Calu3 (cell line): ENCODE data around the gene LY6G6F. TPM values are rescaled to one million over a fixed set of nuclear protein-coding genes. Genes with fewer than 3 reads are reported as not detected.
"Not testable (repeated sequence)": the region's sequence is repeated elsewhere in the genome, so short reads cannot be mapped to it uniquely, and the experiment has no call there.

Source experiments
- BruUV-seq: library from RNA; stranded (reverse); fragments of 400-500 nt; replicated peaks from 2 replicates; lab custom pipeline; 2021; lab: Mats Ljungman, UMichigan
- CTCF ChIA-PET: fragments of 300-600 bp; sonication (Branson Sonifier 250); formaldehyde crosslinking; loops from one replicate; lab custom pipeline; 2022; ENCODE audit warnings: antibody characterized with exemption; lab: Charles Lee
- DNase-seq: peaks from one replicate; pipeline ENCODE4 v3.0.0; 2022
- H3K27ac Mint-ChIP-seq: one replicate; pipeline ENCODE4 v1.8.0; 2022; ENCODE audit warnings: mixed read lengths; ENCODE audit not compliant: unreplicated experiment
- H3K27me3 Mint-ChIP-seq: one replicate; pipeline ENCODE4 v1.8.0; 2022; ENCODE audit warnings: mixed read lengths; ENCODE audit not compliant: unreplicated experiment
- H3K36me3 Mint-ChIP-seq: one replicate; pipeline ENCODE4 v1.8.0; 2022; ENCODE audit warnings: mild to moderate bottlenecking, moderate library complexity, mixed read lengths; ENCODE audit not compliant: insufficient read depth, unreplicated experiment
- H3K4me1 Mint-ChIP-seq: one replicate; pipeline ENCODE4 v1.8.0; 2022; ENCODE audit warnings: mild to moderate bottlenecking, low read depth, mixed read lengths; ENCODE audit not compliant: unreplicated experiment
- H3K4me3 Mint-ChIP-seq: one replicate; pipeline ENCODE4 v1.8.0; 2022; ENCODE audit warnings: mild to moderate bottlenecking, low read depth, moderate library complexity, mixed read lengths; ENCODE audit not compliant: unreplicated experiment
- H3K9me3 Mint-ChIP-seq: one replicate; pipeline ENCODE4 v1.8.0; 2022; ENCODE audit warnings: low read depth, mixed read lengths; ENCODE audit not compliant: unreplicated experiment
- intact Hi-C: fragments of 100-400 bp; cut with micrococcal nuclease; formaldehyde crosslinking; loops from one replicate; pipeline ENCODE4 v1.10.0; 2022; ENCODE audit not compliant: unreplicated experiment
- total RNA-seq: library from RNA; stranded (reverse); gene quantifications from 2 replicates; pipeline ENCODE4 v1.2.3, GENCODE V29; 2022
- TF ChIP-seq, protein P1 (sequence below): fragments of 200-600 bp; IDR thresholded peaks from one replicate; pipeline ENCODE4 v1.8.0; 2022; ENCODE audit warnings: antibody characterized with exemption; ENCODE audit not compliant: unreplicated experiment

Gene LY6G6F
- total RNA-seq, 1 experiment from 2014 or later: not detected

DNA sequence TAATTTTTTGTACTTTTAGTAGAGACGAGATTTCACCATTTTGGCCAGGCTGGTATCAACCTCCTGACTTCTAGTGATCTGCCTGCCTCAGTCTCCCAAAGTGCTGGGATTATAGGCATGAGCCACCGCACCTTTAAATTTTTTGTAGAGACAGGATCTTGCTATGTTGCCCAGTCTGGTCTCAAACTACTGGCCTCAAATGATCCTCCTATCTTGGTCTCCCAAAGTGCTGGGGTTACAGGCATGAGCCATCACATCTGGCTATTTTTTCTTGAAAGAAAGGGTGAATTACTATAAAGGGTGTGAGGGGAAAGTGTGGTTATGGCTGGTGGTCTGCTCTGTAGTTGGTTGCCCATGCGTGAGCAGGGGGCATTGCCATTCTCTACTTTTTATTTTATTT lies 1.6 kb downstream of the LY6G6F start:
- intact Hi-C loops: no loop called here
- Mint-ChIP-seq H3K9me3 (no peaks in the 10 kb centered on the region), H3K27me3 (peaks cover 12% of the 10 kb centered on the region), H3K4me1 (peaks cover 28% of the 10 kb centered on the region), H3K4me3 (no peak overlapping the region), H3K27ac (no peak overlapping the region), H3K36me3 (peaks cover 7% of the 10 kb centered on the region)
- DNase-seq: no peak
- CTCF ChIA-PET: interaction anchor here (0.7 kb wide), 1 partner anchor 9 kb away, joined by 10 read pairs; no protein-coding TSS in a partner anchor
- no TSS peak for BruUV-seq
- TF ChIP-seq, protein P1, sequence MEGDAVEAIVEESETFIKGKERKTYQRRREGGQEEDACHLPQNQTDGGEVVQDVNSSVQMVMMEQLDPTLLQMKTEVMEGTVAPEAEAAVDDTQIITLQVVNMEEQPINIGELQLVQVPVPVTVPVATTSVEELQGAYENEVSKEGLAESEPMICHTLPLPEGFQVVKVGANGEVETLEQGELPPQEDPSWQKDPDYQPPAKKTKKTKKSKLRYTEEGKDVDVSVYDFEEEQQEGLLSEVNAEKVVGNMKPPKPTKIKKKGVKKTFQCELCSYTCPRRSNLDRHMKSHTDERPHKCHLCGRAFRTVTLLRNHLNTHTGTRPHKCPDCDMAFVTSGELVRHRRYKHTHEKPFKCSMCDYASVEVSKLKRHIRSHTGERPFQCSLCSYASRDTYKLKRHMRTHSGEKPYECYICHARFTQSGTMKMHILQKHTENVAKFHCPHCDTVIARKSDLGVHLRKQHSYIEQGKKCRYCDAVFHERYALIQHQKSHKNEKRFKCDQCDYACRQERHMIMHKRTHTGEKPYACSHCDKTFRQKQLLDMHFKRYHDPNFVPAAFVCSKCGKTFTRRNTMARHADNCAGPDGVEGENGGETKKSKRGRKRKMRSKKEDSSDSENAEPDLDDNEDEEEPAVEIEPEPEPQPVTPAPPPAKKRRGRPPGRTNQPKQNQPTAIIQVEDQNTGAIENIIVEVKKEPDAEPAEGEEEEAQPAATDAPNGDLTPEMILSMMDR: no peak

DNA sequence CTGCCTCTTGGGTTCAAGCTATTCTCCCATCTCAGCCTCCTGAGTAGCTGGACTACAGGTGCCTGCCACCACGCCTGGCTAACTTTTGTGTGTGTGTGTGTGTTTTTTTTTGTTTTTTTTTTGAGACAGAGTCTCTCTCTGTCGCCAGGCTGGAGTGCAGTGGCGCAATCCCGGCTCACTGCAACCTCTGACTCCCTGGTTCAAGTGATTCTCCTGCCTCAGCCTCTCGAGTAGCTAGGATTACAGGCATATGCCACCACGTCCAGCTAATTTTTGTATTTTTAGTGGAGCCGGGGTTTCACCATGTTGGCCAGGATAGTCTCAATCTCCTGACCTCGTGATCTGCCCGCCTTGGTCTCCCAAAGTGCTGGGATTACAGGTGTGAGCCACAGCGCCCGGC lies 2.5 kb downstream of the LY6G6F start:
- H3K4me3 Mint-ChIP-seq, intact Hi-C loops, BruUV-seq, CTCF ChIA-PET, DNase-seq, H3K36me3 Mint-ChIP-seq, H3K27ac Mint-ChIP-seq, H3K9me3 Mint-ChIP-seq: not testable (repeated sequence)
- Mint-ChIP-seq H3K27me3 (peaks cover 21% of the 10 kb centered on the region), H3K4me1 (peaks cover 23% of the 10 kb centered on the region)

DNA sequence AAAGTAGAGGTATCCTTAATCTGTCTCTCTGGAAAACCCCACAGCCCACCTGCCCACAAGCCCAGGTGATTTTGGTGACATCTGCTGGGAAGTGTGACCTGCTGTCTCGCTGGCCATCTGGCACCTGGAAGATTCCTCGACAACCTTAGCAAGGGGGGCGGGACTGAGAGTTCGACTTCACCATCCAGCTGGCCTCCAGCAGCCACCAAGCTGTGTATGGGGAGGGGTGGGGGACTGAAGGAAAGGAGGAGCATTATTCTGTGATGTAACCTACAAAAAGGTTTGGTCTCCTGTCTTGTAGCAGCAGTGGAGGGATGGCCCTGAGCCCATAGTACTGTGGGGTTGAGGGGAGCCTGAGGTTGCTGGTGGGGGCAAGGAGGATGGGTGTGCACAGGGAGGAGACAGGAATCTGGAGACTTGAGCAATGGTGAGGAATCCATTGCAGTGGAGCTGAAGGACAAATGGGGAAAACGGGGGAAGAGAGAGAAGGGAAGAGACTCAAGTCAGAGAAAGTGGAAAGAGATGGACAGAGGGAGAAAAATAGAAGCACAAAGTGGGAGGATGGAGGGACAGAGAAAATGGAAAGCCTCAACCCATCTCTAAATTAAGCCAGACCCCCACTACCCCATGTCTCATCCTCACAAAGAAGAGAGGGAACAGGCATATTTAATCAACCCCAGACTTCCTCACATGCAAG lies 4.0 kb downstream of the LY6G6F start:
- BruUV-seq: no TSS peak
- CTCF ChIA-PET: interaction anchor here (0.6 to 2.2 kb wide), 4 partner anchors 19 to 125 kb away, joined by 3 to 6 read pairs (median 4); no protein-coding TSS in a partner anchor
- Mint-ChIP-seq H3K4me3 (no peak overlapping the region), H3K27ac (no peak overlapping the region), H3K9me3 (no peaks in the 10 kb centered on the region), H3K27me3 (peaks cover 26% of the 10 kb centered on the region), H3K36me3 (peaks cover 3% of the 10 kb centered on the region), H3K4me1 (peaks cover 23% of the 10 kb centered on the region)
- TF ChIP-seq, protein P1: no peak
- no peak for DNase-seq
- intact Hi-C loops: no loop called here

DNA sequence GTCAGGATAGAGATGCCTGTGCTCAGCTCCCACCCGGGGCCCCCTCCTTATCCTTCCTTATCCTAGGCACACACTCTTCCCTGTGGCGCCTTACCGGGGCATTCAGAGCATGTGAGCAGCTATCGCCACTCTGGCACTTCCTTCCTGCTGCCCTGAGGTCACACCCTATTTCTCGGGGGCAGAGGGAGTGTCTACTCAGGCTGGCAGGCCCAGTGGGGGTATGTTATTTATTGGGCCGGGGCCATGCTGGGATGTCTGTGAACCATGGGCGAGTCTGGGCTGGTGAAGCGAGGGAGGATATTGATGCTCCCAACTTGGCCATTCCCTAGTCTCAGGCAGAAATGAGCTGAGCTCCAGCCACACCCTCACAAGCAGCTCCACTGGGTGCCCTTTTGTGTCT lies 4.6 kb downstream of the LY6G6F start:
- Mint-ChIP-seq H3K4me1 (peaks cover 23% of the 10 kb centered on the region), H3K27me3 (peaks cover 26% of the 10 kb centered on the region), H3K27ac (no peak overlapping the region), H3K36me3 (peaks cover 3% of the 10 kb centered on the region), H3K4me3 (no peak overlapping the region), H3K9me3 (no peaks in the 10 kb centered on the region)
- TF ChIP-seq, protein P1: no peak
- no TSS peak for BruUV-seq
- CTCF ChIA-PET: interaction anchor here (0.6 to 2.2 kb wide), 5 partner anchors 8 to 804 kb away, joined by 3 to 6 read pairs (median 4); partner anchors contain the start of gene ABHD16A
- intact Hi-C loops: no loop called here
- DNase-seq: no peak

DNA sequence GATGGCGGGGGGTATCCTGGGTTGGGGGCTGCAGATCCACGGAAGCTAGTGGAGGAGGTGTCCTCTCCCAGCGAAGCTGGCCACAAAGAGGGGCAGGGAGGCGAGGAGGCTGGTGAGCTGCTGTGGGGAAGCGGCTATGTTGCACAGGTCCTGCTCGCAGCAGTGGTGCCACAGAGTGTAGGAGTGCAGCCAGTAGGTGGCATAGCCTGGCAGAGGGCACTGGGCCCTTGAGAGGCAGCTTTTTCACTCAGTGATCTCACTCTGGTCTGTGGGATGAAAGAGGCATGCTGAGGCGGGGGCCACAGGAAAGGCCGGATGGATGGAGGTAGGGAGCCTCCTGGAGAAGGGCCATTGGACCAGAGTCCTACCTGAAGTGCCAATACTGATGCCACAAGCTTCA lies 5.6 kb downstream of the LY6G6F start:
- CTCF ChIA-PET: interaction anchor here (0.5 to 2.2 kb wide), 9 partner anchors 9 to 124 kb away, joined by 3 to 20 read pairs (median 4); partner anchors contain the start of genes ABHD16A, MSH5 and VWA7
- H3K27ac Mint-ChIP-seq: no peak overlapping the region
- peaks cover 26% of the 10 kb centered on the region for H3K27me3 Mint-ChIP-seq
- peaks cover 3% of the 10 kb centered on the region for H3K36me3 Mint-ChIP-seq
- H3K9me3 Mint-ChIP-seq: no peaks in the 10 kb centered on the region
- DNase-seq: peak; percentile 71
- intact Hi-C loops: no loop called here
- peaks cover 25% of the 10 kb centered on the region for H3K4me1 Mint-ChIP-seq
- TF ChIP-seq, protein P1: peak; percentile 54
- no peak overlapping the region for H3K4me3 Mint-ChIP-seq
- no TSS peak for BruUV-seq
